HCT116 (cell line): ENCODE data around the gene LRRC61. TPM values are rescaled to one million over a fixed set of nuclear protein-coding genes. Genes with fewer than 3 reads are reported as not detected.

ENCODE experiments used
- ATAC-seq: fragments of 200-7000 bp; cut with Tn5 transposase; 2 replicates; pipeline ENCODE4 v1.9.1; 2020; ENCODE audit warnings: mild to moderate bottlenecking, moderate library complexity
- BruUV-seq: library from RNA; stranded (reverse); fragments of 400-500 nt; replicated peaks from 2 replicates; lab custom pipeline; 2021; lab: Mats Ljungman, UMichigan
- CTCF ChIA-PET: fragments of 300-600 bp; sonication (Branson Sonifier 250); formaldehyde crosslinking; loops from one replicate; lab custom pipeline; 2021; ENCODE audit warnings: antibody characterized with exemption; lab: Charles Lee
- POLR2A ChIA-PET: fragments of 300-600, 350-600 bp; sonication (Branson Sonifier 250); formaldehyde crosslinking; loops from one replicate; lab custom pipeline; 2021; ENCODE audit warnings: antibody characterized with exemption; lab: Charles Lee
- RAD21 ChIA-PET, 2 experiments: fragments of 300-600 bp; sonication (Branson Sonifier 250); formaldehyde crosslinking; loops; one replicate each; lab custom pipeline; 2023; ENCODE audit warnings: low total read pairs in 2 of 2; ENCODE audit not compliant: uncharacterized antibody in 2 of 2, unreplicated experiment in 2 of 2, low non-redundant PET in 1 of 2; lab: Charles Lee
- DNase-seq: peaks from one replicate; pipeline ENCODE4 v3.0.0-alpha.2; 2010; ENCODE audit warnings: low read depth, low spot score
- H2AFZ ChIP-seq: fragments of 200-600 bp; shearing (Covaris generic), sonication (generic); 2 replicates; pipeline ENCODE4 v1.6.1; 2017; ENCODE audit warnings: low read depth, mixed run types, mixed read lengths, antibody characterized with exemption, low read length; ENCODE audit not compliant: poor library complexity, severe bottlenecking
- H3K27ac ChIP-seq: 2 replicates; pipeline ENCODE4 v1.5.1; 2012; ENCODE audit warnings: low read depth, low read length
- H3K27me3 ChIP-seq: fragments of 200-600 bp; sonication (generic); 2 replicates; pipeline ENCODE4 v1.6.1; 2016; ENCODE audit warnings: mixed run types, low read length, mixed read lengths; ENCODE audit not compliant: insufficient read depth
- H3K36me3 ChIP-seq, 2 experiments: fragments of 200-500 bp in 1 of 2; fragments of 200-600 bp in 1 of 2; sonication (Bioruptor generic) in 1 of 2; sonication (generic) in 1 of 2; 2 replicates each; pipeline versions ENCODE4 v1.5.1 to v1.6.1; 2014 to 2016; ENCODE audit warnings: low read length in 2 of 2, inconsistent platforms in 1 of 2, mixed read lengths in 1 of 2, mixed run types in 1 of 2; ENCODE audit not compliant: insufficient read depth in 2 of 2, control insufficient read depth in 1 of 2
- H3K4me1 ChIP-seq, 2 experiments: fragments of 200-600 bp in 1 of 2; sonication (generic) in 1 of 2; 2 replicates each; pipeline versions ENCODE4 v1.5.1 to v1.6.1; 2012 to 2017; ENCODE audit warnings: low read length in 2 of 2, inconsistent platforms in 1 of 2, mild to moderate bottlenecking in 1 of 2, mixed read lengths in 1 of 2, mixed run types in 1 of 2, moderate library complexity in 1 of 2; ENCODE audit not compliant: insufficient read depth in 2 of 2, control insufficient read depth in 1 of 2
- H3K4me2 ChIP-seq: fragments of 200-600 bp; sonication (generic); 2 replicates; pipeline ENCODE4 v1.6.1; 2017; ENCODE audit warnings: mixed run types, low read length, mixed read lengths
- H3K4me3 ChIP-seq, 2 experiments: fragments of 200-600 bp in 1 of 2; sonication (generic) in 1 of 2; replicated peaks in 1 of 2; 2 replicates each; pipeline ENCODE4 v1.5.1; 2011 to 2016; ENCODE audit warnings: low read length in 2 of 2, control low read depth in 1 of 2, low read depth in 1 of 2, mild to moderate bottlenecking in 1 of 2, mixed read lengths in 1 of 2, mixed run types in 1 of 2
- H3K79me2 ChIP-seq: fragments of 200-600 bp; sonication (generic); 2 replicates; pipeline ENCODE4 v1.6.1; 2017; ENCODE audit warnings: mild to moderate bottlenecking, mixed run types, low read length, moderate library complexity, mixed read lengths; ENCODE audit not compliant: insufficient read depth
- H3K9ac ChIP-seq: fragments of 200-600 bp; sonication (generic); 2 replicates; pipeline ENCODE4 v1.6.1; 2016; ENCODE audit warnings: low read length, mixed read lengths
- H3K9me2 ChIP-seq: fragments of 200-600 bp; sonication (generic), shearing (Covaris generic); 2 replicates; pipeline ENCODE4 v1.6.1; 2017; ENCODE audit warnings: mixed run types, mild to moderate bottlenecking, moderate library complexity; ENCODE audit not compliant: insufficient read depth
- H3K9me3 ChIP-seq, 2 experiments: fragments of 200-500 bp in 1 of 2; fragments of 200-600 bp in 1 of 2; sonication (Bioruptor generic) in 1 of 2; sonication (generic) in 1 of 2; 2 replicates each; pipeline ENCODE4 v1.6.1; 2014 to 2017; ENCODE audit warnings: low read length in 2 of 2, mixed read lengths in 2 of 2, inconsistent platforms in 1 of 2, low read depth in 1 of 2, mild to moderate bottlenecking in 1 of 2, mixed run types in 1 of 2, moderate library complexity in 1 of 2; ENCODE audit not compliant: control insufficient read depth in 1 of 2, insufficient read depth in 1 of 2
- H4K20me1 ChIP-seq: fragments of 200-600 bp; sonication (generic), shearing (Covaris generic); 2 replicates; pipeline ENCODE4 v1.6.1; 2017; ENCODE audit warnings: mixed run types, mild to moderate bottlenecking, moderate library complexity; ENCODE audit not compliant: insufficient read depth
- CBX3 ChIP-seq: IDR thresholded peaks from 2 replicates; pipeline ENCODE4 v1.6.1; 2012; ENCODE audit warnings: low read depth
- CEBPB ChIP-seq: IDR thresholded peaks from 2 replicates; pipeline ENCODE4 v1.6.1; 2012; ENCODE audit warnings: low read depth
- EGR1 ChIP-seq: IDR thresholded peaks from 2 replicates; pipeline ENCODE4 v1.6.1; 2012; ENCODE audit warnings: low read depth
- ELF1 ChIP-seq: IDR thresholded peaks from 2 replicates; pipeline ENCODE4 v1.6.1; 2012; ENCODE audit warnings: low read depth, borderline replicate concordance
- EZH2 ChIP-seq: fragments of 200-600 bp; sonication (generic); IDR thresholded peaks from 2 replicates; pipeline ENCODE4 v1.6.1; 2017; ENCODE audit warnings: antibody characterized with exemption, mixed run types
- FOSL1 ChIP-seq: IDR thresholded peaks from 2 replicates; pipeline ENCODE4 v1.6.1; 2012; ENCODE audit warnings: low read depth
- JUND ChIP-seq: IDR thresholded peaks from 2 replicates; pipeline ENCODE4 v1.6.1; 2012
- POLR2A ChIP-seq: IDR thresholded peaks from 2 replicates; pipeline ENCODE4 v1.7.0; 2011; ENCODE audit warnings: borderline replicate concordance; ENCODE audit not compliant: insufficient read depth, insufficient read length; ENCODE audit errors: extremely low read depth
- RAD21 ChIP-seq: IDR thresholded peaks from 2 replicates; pipeline ENCODE4 v1.6.1; 2012; ENCODE audit warnings: low read depth, mild to moderate bottlenecking
- SIN3A ChIP-seq: IDR thresholded peaks from 2 replicates; pipeline ENCODE4 v1.6.1; 2012; ENCODE audit warnings: low read depth
- SP1 ChIP-seq: IDR thresholded peaks from 2 replicates; pipeline ENCODE4 v1.6.1; 2012; ENCODE audit warnings: low read depth
- YY1 ChIP-seq: IDR thresholded peaks from 2 replicates; pipeline ENCODE4 v1.6.1; 2011; ENCODE audit warnings: low read length, low read depth, moderate library complexity, mild to moderate bottlenecking; ENCODE audit not compliant: insufficient replicate concordance; ENCODE audit errors: extremely low read depth
- ZFX ChIP-seq: fragments of 450-650 bp; IDR thresholded peaks from 2 replicates; pipeline ENCODE4 v1.6.1; 2017
- ZNF274 ChIP-seq: fragments of 200-500 bp; sonication (Bioruptor generic); IDR thresholded peaks from 2 replicates; pipeline ENCODE4 v1.6.1; 2014; ENCODE audit warnings: mild to moderate bottlenecking, low read depth, low read length, inconsistent platforms
- intact Hi-C: fragments of 100-400 bp; cut with micrococcal nuclease; formaldehyde crosslinking; loops from 2 replicates; pipeline ENCODE4 v1.10.0; 2022
- total RNA-seq: library from RNA; stranded (reverse); gene quantifications from one replicate; pipeline ENCODE4 v1.2.1, GENCODE V29; 2021; ENCODE audit not compliant: unreplicated experiment
- TF ChIP-seq, protein P1 (sequence below), 3 experiments: fragments of 200-600 bp in 1 of 3; sonication (generic) in 1 of 3; IDR thresholded peaks in 2 of 3; conservative IDR thresholded peaks in 1 of 3; 2 replicates each; pipeline ENCODE4 v1.5.1; 2012 to 2017; ENCODE audit warnings: low read depth in 2 of 3, low read length in 2 of 3, antibody characterized with exemption in 1 of 3, borderline replicate concordance in 1 of 3, control low read depth in 1 of 3, mild to moderate bottlenecking in 1 of 3, mixed read lengths in 1 of 3, mixed run types in 1 of 3, moderate library complexity in 1 of 3; ENCODE audit not compliant: insufficient read depth in 1 of 3
- TF ChIP-seq, protein P2 (sequence below): IDR thresholded peaks from 2 replicates; pipeline ENCODE4 v1.6.1; 2011; ENCODE audit warnings: mild to moderate bottlenecking, low read length, moderate library complexity; ENCODE audit not compliant: insufficient replicate concordance; ENCODE audit errors: extremely low read depth
- TF ChIP-seq, protein P3 (sequence below): IDR thresholded peaks from 2 replicates; pipeline ENCODE4 v1.6.1; 2012; ENCODE audit warnings: low read depth
- TF ChIP-seq, protein P4 (sequence below): IDR thresholded peaks from 2 replicates; pipeline ENCODE4 v1.6.1; 2012
- TF ChIP-seq, protein P5 (sequence below): IDR thresholded peaks from 2 replicates; pipeline ENCODE4 v1.6.1; 2012

LRRC61 gene
- total RNA-seq, 1 experiment from 2014 or later = 12.0 TPM

DNA sequence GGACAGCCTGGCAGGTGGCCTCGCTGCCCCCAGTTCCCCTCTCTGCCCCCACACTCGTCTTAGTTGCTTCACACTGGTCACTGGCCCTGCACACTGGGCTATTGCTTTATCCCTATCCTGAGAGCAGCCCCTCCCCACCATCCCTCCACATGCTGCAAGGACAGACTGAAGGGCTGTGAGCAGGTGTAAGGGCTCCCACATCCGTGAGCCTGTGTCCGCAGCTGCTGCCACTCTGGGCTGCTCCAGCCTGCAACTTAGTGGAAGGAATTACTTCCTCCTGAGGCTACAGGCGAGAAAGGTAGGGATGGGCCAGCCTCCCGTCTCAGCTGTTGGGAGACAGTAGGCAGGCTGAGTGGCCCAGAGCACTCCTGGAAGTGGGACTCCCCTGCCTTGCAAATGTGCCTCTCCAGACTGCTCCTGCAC, 14.5 kb downstream of the LRRC61 start:
- H4K20me1 ChIP-seq = no peaks in the 10 kb centered on the region
- no peak overlapping the region for H3K4me2 ChIP-seq
- no peaks in the 10 kb centered on the region for H3K27me3 ChIP-seq
- no peaks in the 10 kb centered on the region for H3K9me2 ChIP-seq
- no TSS peak for BruUV-seq
- no peaks in the 10 kb centered on the region for H3K79me2 ChIP-seq
- TF ChIP-seq EZH2 (no peak), JUND (no peak), SP1 (no peak), FOSL1 (no peak), CEBPB (no peak), ZFX (no peak), ZNF274 (no peak), ELF1 (no peak), RAD21 (no peak), SIN3A (no peak), YY1 (no peak), EGR1 (no peak), POLR2A (no peak), CBX3 (no peak)
- TF ChIP-seq, protein P1, sequence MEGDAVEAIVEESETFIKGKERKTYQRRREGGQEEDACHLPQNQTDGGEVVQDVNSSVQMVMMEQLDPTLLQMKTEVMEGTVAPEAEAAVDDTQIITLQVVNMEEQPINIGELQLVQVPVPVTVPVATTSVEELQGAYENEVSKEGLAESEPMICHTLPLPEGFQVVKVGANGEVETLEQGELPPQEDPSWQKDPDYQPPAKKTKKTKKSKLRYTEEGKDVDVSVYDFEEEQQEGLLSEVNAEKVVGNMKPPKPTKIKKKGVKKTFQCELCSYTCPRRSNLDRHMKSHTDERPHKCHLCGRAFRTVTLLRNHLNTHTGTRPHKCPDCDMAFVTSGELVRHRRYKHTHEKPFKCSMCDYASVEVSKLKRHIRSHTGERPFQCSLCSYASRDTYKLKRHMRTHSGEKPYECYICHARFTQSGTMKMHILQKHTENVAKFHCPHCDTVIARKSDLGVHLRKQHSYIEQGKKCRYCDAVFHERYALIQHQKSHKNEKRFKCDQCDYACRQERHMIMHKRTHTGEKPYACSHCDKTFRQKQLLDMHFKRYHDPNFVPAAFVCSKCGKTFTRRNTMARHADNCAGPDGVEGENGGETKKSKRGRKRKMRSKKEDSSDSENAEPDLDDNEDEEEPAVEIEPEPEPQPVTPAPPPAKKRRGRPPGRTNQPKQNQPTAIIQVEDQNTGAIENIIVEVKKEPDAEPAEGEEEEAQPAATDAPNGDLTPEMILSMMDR (IDR thresholded peaks at IDR 0.05 in 2 of 3, conservative IDR thresholded peaks at IDR 0.05 in 1 of 3; ENCODE audit: borderline replicate concordance in 1 of 3, insufficient read depth in 1 of 3, low read depth in 2 of 3, low read length in 2 of 3) = no peak
- TF ChIP-seq, protein P2, sequence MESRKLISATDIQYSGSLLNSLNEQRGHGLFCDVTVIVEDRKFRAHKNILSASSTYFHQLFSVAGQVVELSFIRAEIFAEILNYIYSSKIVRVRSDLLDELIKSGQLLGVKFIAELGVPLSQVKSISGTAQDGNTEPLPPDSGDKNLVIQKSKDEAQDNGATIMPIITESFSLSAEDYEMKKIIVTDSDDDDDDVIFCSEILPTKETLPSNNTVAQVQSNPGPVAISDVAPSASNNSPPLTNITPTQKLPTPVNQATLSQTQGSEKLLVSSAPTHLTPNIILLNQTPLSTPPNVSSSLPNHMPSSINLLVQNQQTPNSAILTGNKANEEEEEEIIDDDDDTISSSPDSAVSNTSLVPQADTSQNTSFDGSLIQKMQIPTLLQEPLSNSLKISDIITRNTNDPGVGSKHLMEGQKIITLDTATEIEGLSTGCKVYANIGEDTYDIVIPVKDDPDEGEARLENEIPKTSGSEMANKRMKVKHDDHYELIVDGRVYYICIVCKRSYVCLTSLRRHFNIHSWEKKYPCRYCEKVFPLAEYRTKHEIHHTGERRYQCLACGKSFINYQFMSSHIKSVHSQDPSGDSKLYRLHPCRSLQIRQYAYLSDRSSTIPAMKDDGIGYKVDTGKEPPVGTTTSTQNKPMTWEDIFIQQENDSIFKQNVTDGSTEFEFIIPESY = no peak
- TF ChIP-seq, protein P3, sequence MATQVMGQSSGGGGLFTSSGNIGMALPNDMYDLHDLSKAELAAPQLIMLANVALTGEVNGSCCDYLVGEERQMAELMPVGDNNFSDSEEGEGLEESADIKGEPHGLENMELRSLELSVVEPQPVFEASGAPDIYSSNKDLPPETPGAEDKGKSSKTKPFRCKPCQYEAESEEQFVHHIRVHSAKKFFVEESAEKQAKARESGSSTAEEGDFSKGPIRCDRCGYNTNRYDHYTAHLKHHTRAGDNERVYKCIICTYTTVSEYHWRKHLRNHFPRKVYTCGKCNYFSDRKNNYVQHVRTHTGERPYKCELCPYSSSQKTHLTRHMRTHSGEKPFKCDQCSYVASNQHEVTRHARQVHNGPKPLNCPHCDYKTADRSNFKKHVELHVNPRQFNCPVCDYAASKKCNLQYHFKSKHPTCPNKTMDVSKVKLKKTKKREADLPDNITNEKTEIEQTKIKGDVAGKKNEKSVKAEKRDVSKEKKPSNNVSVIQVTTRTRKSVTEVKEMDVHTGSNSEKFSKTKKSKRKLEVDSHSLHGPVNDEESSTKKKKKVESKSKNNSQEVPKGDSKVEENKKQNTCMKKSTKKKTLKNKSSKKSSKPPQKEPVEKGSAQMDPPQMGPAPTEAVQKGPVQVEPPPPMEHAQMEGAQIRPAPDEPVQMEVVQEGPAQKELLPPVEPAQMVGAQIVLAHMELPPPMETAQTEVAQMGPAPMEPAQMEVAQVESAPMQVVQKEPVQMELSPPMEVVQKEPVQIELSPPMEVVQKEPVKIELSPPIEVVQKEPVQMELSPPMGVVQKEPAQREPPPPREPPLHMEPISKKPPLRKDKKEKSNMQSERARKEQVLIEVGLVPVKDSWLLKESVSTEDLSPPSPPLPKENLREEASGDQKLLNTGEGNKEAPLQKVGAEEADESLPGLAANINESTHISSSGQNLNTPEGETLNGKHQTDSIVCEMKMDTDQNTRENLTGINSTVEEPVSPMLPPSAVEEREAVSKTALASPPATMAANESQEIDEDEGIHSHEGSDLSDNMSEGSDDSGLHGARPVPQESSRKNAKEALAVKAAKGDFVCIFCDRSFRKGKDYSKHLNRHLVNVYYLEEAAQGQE = no peak
- TF ChIP-seq, protein P4, sequence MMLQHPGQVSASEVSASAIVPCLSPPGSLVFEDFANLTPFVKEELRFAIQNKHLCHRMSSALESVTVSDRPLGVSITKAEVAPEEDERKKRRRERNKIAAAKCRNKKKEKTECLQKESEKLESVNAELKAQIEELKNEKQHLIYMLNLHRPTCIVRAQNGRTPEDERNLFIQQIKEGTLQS = no peak
- TF ChIP-seq, protein P5, sequence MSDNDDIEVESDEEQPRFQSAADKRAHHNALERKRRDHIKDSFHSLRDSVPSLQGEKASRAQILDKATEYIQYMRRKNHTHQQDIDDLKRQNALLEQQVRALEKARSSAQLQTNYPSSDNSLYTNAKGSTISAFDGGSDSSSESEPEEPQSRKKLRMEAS = no peak
- H3K27ac ChIP-seq = no peak overlapping the region
- no peaks in the 10 kb centered on the region for H3K9me3 ChIP-seq
- no peak overlapping the region for H3K4me3 ChIP-seq
- CTCF ChIA-PET = no interaction called here
- intact Hi-C loops = no loop called here
- POLR2A ChIA-PET = no interaction called here
- no peak overlapping the region for H2AFZ ChIP-seq
- no peak for DNase-seq
- ATAC-seq = no peak
- H3K9ac ChIP-seq = no peak overlapping the region
- RAD21 ChIA-PET = no interaction called here
- no peaks in the 10 kb centered on the region for H3K36me3 ChIP-seq
- H3K4me1 ChIP-seq = no peaks in the 10 kb centered on the region
